Testis (tissue), 3 donors: ENCODE results near the gene AMBP. TPM values are rescaled to one million over a fixed set of nuclear protein-coding genes. Genes with fewer than 3 reads are reported as not detected.

ENCODE experiments used
- DNase-seq: peaks from one replicate; pipeline ENCODE4 v3.0.0-alpha.2; 2019
- H3K27ac ChIP-seq, 2 donors: fragments of 200-600 bp; sonication (generic); one replicate each; pipeline ENCODE4 v1.5.1; 2019
- H3K27me3 ChIP-seq: fragments of 200-600 bp; sonication (generic); one replicate; pipeline ENCODE4 v1.5.1; 2019
- H3K36me3 ChIP-seq: fragments of 200-600 bp; sonication (generic); one replicate; pipeline ENCODE4 v1.5.1; 2017; ENCODE audit warnings: low read depth; ENCODE audit errors: missing control alignments
- H3K4me1 ChIP-seq: fragments of 200-600 bp; sonication (generic); one replicate; pipeline ENCODE4 v1.5.1; 2019
- H3K4me3 ChIP-seq, 2 donors: fragments of 200-600 bp; sonication (generic); one replicate each; pipeline ENCODE4 v1.5.1; 2017 to 2019
- H3K9me3 ChIP-seq: fragments of 200-600 bp; sonication (generic); one replicate; pipeline ENCODE4 v1.5.1; 2017
- CTCF ChIP-seq, 3 experiments: fragments of 450-650 bp in 2 of 3; fragments of 200-600 bp in 1 of 3; sonication (generic) in 1 of 3; IDR thresholded peaks; one replicate each; pipeline ENCODE4 v1.5.1; 2016 to 2019; ENCODE audit warnings: antibody characterized with exemption in 3 of 3, mild to moderate bottlenecking in 2 of 3, moderate library complexity in 1 of 3
- POLR2A ChIP-seq: fragments of 450-650 bp; IDR thresholded peaks from one replicate; pipeline ENCODE4 v1.6.1; 2017; ENCODE audit warnings: antibody characterized with exemption, mild to moderate bottlenecking, moderate library complexity
- WGBS, 2 donors: methylation state at CpG; one replicate each; pipeline ENCODE4 v1.1.5; 2018; 5-methylcytosine and 5-hydroxymethylcytosine counted together
- intact Hi-C: fragments of 100-400 bp; cut with DNase I; formaldehyde crosslinking; loops from one replicate; pipeline ENCODE4 v1.15.1; 2023; ENCODE audit warnings: low total_unique reads
- polyA plus RNA-seq: library from polyadenylated mRNA; stranded (reverse); fragments of 350-450 nt; fragmentation: Illumina TruSeq; extraction: RNeasy Lipid Tissue Mini Kit (QIAGEN cat#74804); gene quantifications from one replicate; pipeline ENCODE4 v1.2.3, GENCODE V29; 2014; ENCODE audit warnings: low read depth, low replicate concordance; ENCODE audit not compliant: insufficient read depth
- total RNA-seq, 2 donors: library from RNA; depleted of rRNA; stranded (reverse); fragments of >200 nt; gene quantifications; one replicate each; pipeline ENCODE4 v1.2.3, GENCODE V29; 2016

Gene AMBP
- total and polyA plus RNA-seq, 3 donors from 2014 or later, result 0.47 to 0.88 (median 0.68) TPM

- H3K9me3 ChIP-seq, result no peaks in the 10 kb centered on the region
- peak; percentile 52 for DNase-seq
- intact Hi-C loops, result no loop called here
- no peak overlapping the region for H3K27ac ChIP-seq
- H3K4me1 ChIP-seq, result no peaks in the 10 kb centered on the region
- 76 to 81% methylated on average over 11 to 13 of the region's 14 CpGs for WGBS, 2 donors
- no peaks in the 10 kb centered on the region for H3K36me3 ChIP-seq
- TF ChIP-seq POLR2A (no peak), CTCF (IDR thresholded peaks at IDR 0.05) (no peak)
- H3K27me3 ChIP-seq, result no peaks in the 10 kb centered on the region
- no peak overlapping the region for H3K4me3 ChIP-seq
Measured at GRCh38 chr9:114072184-114073140, 5.6 kb downstream of the AMBP start.

GRCh38 chr9:114071197-114071795, 6.8 kb downstream of the AMBP start:
- Histone ChIP-seq H3K4me1 (no peaks in the 10 kb centered on the region), H3K27me3 (no peaks in the 10 kb centered on the region), H3K27ac (no peak overlapping the region), H3K9me3 (no peaks in the 10 kb centered on the region), H3K4me3 (no peak overlapping the region), H3K36me3 (no peaks in the 10 kb centered on the region)
- TF ChIP-seq CTCF (IDR thresholded peaks at IDR 0.05) (no peak), POLR2A (no peak)
- DNase-seq, result no peak
- WGBS, 2 donors, result 90 to 96% methylated on average over 3 to 7 of the region's 7 CpGs
- intact Hi-C loops, result no loop called here

- no peak for DNase-seq
- TF ChIP-seq POLR2A (no peak), CTCF (IDR thresholded peaks at IDR 0.05) (no peak)
- Histone ChIP-seq H3K27ac (no peak overlapping the region), H3K4me1 (no peaks in the 10 kb centered on the region), H3K27me3 (no peaks in the 10 kb centered on the region), H3K4me3 (no peak overlapping the region), H3K36me3 (no peaks in the 10 kb centered on the region), H3K9me3 (no peaks in the 10 kb centered on the region)
- intact Hi-C loops, result no loop called here
- 90 to 93% methylated on average over 5 to 17 of the region's 17 CpGs for WGBS, 2 donors
Measured at GRCh38 chr9:114070188-114071103, 7.7 kb downstream of the AMBP start.

DNA sequence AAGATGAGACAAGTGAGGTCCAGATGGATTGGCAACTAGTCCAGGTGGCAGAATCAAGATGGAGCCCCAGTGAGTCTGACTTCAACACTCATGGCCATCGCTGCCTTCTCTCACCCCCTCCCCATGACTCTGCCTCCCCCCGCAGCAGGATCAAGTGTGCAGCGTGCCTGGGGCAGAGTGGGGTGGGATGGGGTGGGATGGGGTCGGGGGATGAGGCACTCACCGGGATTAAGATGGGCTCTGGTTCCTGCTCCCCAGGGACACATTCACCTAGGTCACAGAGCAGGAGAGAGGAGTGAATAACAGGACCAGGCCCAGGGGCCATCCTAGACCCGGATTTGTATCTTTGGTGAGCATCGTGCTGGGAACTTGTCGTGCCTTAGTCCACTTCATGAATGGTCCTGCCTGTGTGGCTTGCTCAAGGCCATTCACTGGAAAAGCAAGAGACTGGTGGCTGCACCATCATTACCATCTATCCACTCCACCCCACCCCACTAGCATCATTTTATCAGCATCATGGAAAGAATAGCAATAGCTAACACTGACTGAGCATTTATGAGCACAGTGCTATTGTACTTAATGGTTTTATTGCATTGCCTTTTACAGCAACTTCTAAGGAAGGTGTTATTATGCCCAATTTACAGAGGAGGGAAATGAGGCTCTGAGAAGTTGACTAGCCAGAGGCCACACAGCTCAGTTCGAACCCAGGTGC, 8.5 kb downstream of the AMBP start:
- Histone ChIP-seq H3K27me3 (no peaks in the 10 kb centered on the region), H3K4me1 (no peaks in the 10 kb centered on the region)
- 89 to 91% methylated on average over 9 of the region's 9 CpGs for WGBS, 2 donors

More for the DNA sequence above, 8.5 kb downstream of the AMBP start:
- DNase-seq, result no peak
- no peak overlapping the region for H3K4me3 ChIP-seq
- intact Hi-C loops, result no loop called here
- no peaks in the 10 kb centered on the region for H3K9me3 ChIP-seq
- H3K27ac ChIP-seq, result no peak overlapping the region
- TF ChIP-seq CTCF (IDR thresholded peaks at IDR 0.05) (no peak), POLR2A (no peak)
- H3K36me3 ChIP-seq, result no peaks in the 10 kb centered on the region
